ENCODE results near the gene STK24.

STK24 gene

DNA sequence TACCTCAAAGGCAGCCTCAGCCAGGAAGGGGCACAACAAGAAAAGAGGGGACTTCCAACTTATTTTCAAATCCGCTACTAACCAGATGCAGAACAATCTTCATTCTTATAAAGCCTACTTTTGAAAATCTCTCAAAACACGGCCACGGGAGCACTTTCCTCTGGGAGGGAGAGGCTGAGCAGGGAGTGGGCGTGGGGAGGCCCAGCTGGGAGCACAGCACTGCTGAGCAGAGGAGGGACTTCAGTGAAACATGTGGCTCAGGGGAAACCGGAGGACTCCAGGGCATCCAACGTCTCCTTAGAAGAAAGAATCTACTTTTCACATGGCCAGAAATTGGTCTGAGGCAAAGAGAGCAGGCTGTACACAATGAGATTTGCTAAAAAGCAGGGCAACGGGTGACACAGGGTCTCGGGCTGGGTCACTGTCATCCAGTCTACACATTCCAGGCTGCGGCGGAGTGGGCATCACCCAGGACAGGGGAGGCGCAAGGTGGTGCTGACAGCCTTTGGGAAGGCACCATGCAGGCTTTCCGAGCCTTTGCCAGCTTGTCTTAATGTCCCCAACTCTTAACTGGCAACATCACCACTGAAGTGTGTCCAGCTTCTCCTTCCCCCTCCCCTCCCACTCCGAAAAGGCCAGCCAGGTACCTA lies 117.1 kb downstream of the STK24 start:
- H3K36me3 ChIP-seq (ENCODE audit: control insufficient read depth, insufficient read depth, low read length): peaks cover 89% of the 10 kb centered on the region

GRCh38 chr13:98459171-98459681 lies 117.7 kb downstream of the STK24 start:
- no peaks in the 10 kb centered on the region for H3K9me3 ChIP-seq (ENCODE audit: control insufficient read depth, low read length)
- 95 to 98% methylated on average over 12 to 13 of the region's 18 CpGs for WGBS, 2 experiments (ENCODE audit: insufficient coverage in 2 of 2)
- no peak overlapping the region for H3K27ac ChIP-seq (ENCODE audit: low read depth, low read length, severe bottlenecking)

More for the DNA sequence above, 117.1 kb downstream of the STK24 start:
- H3K4me1 ChIP-seq (ENCODE audit: control insufficient read depth, insufficient read depth, low read length, poor library complexity, severe bottlenecking): no peaks in the 10 kb centered on the region
- 89 to 95% methylated on average over 7 to 10 of the region's 13 CpGs for WGBS, 2 experiments (ENCODE audit: insufficient coverage in 2 of 2)
- no peaks in the 10 kb centered on the region for H3K9me3 ChIP-seq (ENCODE audit: control insufficient read depth, low read length)
- no peak overlapping the region for H3K4me3 ChIP-seq (ENCODE audit: extremely low read depth, insufficient read depth, low read length, poor library complexity, severe bottlenecking)
- H3K27ac ChIP-seq (ENCODE audit: low read depth, low read length, severe bottlenecking): no peak overlapping the region

GRCh38 chr13:98458431-98458830 lies 118.5 kb downstream of the STK24 start:
- 88 to 89% methylated on average over 8 to 14 of the region's 16 CpGs for WGBS, 2 experiments (ENCODE audit: insufficient coverage in 2 of 2)
- H3K36me3 ChIP-seq (ENCODE audit: control insufficient read depth, insufficient read depth, low read length): peaks cover 93% of the 10 kb centered on the region
- H3K27ac ChIP-seq (ENCODE audit: low read depth, low read length, severe bottlenecking): no peak overlapping the region
- no peak overlapping the region for H3K4me3 ChIP-seq (ENCODE audit: extremely low read depth, insufficient read depth, low read length, poor library complexity, severe bottlenecking)
- no peaks in the 10 kb centered on the region for H3K9me3 ChIP-seq (ENCODE audit: control insufficient read depth, low read length)
- no peaks in the 10 kb centered on the region for H3K4me1 ChIP-seq (ENCODE audit: control insufficient read depth, insufficient read depth, low read length, poor library complexity, severe bottlenecking)

More at GRCh38 chr13:98459171-98459681, 117.7 kb downstream of the STK24 start:
- no peaks in the 10 kb centered on the region for H3K4me1 ChIP-seq (ENCODE audit: control insufficient read depth, insufficient read depth, low read length, poor library complexity, severe bottlenecking)
- H3K36me3 ChIP-seq (ENCODE audit: control insufficient read depth, insufficient read depth, low read length): peaks cover 91% of the 10 kb centered on the region
- H3K4me3 ChIP-seq (ENCODE audit: extremely low read depth, insufficient read depth, low read length, poor library complexity, severe bottlenecking): no peak overlapping the region

DNA sequence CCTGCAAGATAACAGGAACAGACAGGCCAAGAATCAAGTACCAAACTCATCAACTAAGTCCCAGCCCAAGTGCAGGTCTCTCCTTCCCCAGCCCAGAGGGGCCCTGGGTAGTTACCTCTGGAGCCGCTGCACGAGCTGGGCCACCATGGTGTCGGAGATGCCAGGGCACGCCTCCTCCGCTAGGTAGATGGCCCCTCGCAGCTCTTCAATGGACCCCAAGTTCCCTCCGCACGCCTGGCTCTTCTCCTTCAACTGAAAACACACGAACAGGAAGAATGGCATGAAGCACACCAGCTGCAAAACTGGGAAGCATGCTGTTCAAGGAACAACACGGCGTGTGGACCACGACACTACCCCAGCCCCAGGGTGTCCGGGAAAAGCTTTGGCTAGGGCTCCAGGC lies 119.9 kb downstream of the STK24 start:
- 97 to 100% methylated on average over 10 of the region's 13 CpGs for WGBS, 2 experiments (ENCODE audit: insufficient coverage in 2 of 2)
- Histone ChIP-seq H3K4me3 (ENCODE audit: extremely low read depth, insufficient read depth, low read length, poor library complexity, severe bottlenecking) (no peak overlapping the region), H3K9me3 (ENCODE audit: control insufficient read depth, low read length) (no peaks in the 10 kb centered on the region), H3K4me1 (ENCODE audit: control insufficient read depth, insufficient read depth, low read length, poor library complexity, severe bottlenecking) (peaks cover under 1% of the 10 kb centered on the region), H3K27ac (ENCODE audit: low read depth, low read length, severe bottlenecking) (no peak overlapping the region), H3K36me3 (ENCODE audit: control insufficient read depth, insufficient read depth, low read length) (peaks cover 93% of the 10 kb centered on the region)

DNA sequence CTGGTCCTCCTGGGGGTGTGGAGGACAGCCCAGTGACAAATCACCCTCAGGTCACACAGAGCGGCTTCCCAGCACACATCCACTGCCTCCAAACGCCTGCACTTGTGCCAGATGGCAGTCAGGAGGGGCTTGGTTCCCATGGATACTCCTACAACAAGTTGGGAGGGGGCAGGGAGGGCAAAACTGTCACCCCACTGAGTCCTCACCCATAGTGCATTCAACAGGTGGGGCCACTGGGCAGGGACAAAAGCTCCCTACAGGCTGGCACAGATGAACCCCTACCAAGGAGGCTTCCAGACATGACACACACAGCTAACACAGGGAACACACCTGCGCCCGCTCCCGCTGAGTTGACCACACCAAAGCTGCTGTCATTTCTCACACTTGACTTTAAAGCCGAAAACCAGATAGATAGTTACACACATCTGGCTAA lies 120.5 kb downstream of the STK24 start:
- WGBS, 2 experiments (ENCODE audit: insufficient coverage in 2 of 2): 100% methylated on average over 5 of the region's 6 CpGs; no CpG with 5 or more reads in 1 of the 2 experiments
- Histone ChIP-seq H3K27ac (ENCODE audit: low read depth, low read length, severe bottlenecking) (no peak overlapping the region), H3K4me3 (ENCODE audit: extremely low read depth, insufficient read depth, low read length, poor library complexity, severe bottlenecking) (no peak overlapping the region), H3K4me1 (ENCODE audit: control insufficient read depth, insufficient read depth, low read length, poor library complexity, severe bottlenecking) (peaks cover 7% of the 10 kb centered on the region), H3K36me3 (ENCODE audit: control insufficient read depth, insufficient read depth, low read length) (peaks cover 91% of the 10 kb centered on the region), H3K9me3 (ENCODE audit: control insufficient read depth, low read length) (no peaks in the 10 kb centered on the region)

- no peak overlapping the region for H3K27ac ChIP-seq (ENCODE audit: low read depth, low read length, severe bottlenecking)
- H3K4me3 ChIP-seq (ENCODE audit: extremely low read depth, insufficient read depth, low read length, poor library complexity, severe bottlenecking): no peak overlapping the region
- whole genome bisulfite sequencing, 2 experiments (ENCODE audit: insufficient coverage in 2 of 2): 84 to 93% methylated on average over 6 to 7 of the region's 7 CpGs
- peaks cover 26% of the 10 kb centered on the region for H3K4me1 ChIP-seq (ENCODE audit: control insufficient read depth, insufficient read depth, low read length, poor library complexity, severe bottlenecking)
- H3K36me3 ChIP-seq (ENCODE audit: control insufficient read depth, insufficient read depth, low read length): peaks cover 79% of the 10 kb centered on the region
- H3K9me3 ChIP-seq (ENCODE audit: control insufficient read depth, low read length): no peaks in the 10 kb centered on the region
Measured at GRCh38 chr13:98454389-98454881, 122.5 kb downstream of the STK24 start.

DNA sequence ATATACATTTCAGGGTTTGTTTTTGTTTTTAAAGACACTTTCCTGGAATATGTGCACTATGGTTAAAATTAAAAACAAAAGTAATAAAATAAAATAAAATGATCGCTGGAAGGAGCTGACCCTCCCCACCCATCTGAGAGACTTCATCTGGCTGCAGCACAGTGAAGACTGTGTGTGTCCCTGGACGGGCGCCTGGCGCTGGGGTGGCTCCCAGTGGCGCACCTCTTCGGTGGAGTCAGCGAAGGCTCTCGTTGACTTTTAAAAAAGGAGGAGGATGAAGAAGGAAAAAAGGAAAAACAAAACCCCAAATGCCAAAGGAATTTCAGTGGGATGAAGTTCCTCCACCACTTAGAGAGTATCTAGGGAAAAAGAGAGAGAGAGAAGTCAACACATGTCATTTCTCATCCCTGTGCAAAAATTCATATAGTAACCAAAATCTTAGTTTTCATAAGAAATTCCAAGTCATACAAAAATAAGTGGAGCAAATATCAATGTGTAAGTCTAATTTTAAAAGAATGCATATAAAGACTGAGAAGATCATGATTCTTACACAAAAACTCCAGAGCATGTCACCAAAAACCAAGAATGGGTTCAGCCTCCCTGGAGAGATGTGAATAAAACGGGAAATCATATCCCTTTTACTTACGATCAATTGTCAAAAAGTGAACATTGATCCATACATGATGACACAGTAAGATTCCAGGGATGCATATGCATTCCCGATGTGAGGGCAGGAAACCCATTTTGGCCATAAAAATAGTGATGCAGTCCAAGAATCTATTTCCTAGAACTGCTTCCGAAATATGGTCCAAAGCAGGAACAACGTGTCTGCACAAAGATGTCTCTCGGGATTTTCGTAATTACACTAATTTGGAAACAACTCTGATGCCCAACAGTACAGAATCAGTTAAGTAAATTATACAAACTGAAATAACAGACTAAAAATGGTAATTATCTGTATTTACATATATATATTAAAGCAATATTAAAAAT lies 123.8 kb downstream of the STK24 start:
- Histone ChIP-seq H3K36me3 (ENCODE audit: control insufficient read depth, insufficient read depth, low read length) (peaks cover 80% of the 10 kb centered on the region), H3K4me1 (ENCODE audit: control insufficient read depth, insufficient read depth, low read length, poor library complexity, severe bottlenecking) (peaks cover 26% of the 10 kb centered on the region), H3K4me3 (ENCODE audit: extremely low read depth, insufficient read depth, low read length, poor library complexity, severe bottlenecking) (no peak overlapping the region), H3K27ac (ENCODE audit: low read depth, low read length, severe bottlenecking) (no peak overlapping the region), H3K9me3 (ENCODE audit: control insufficient read depth, low read length) (no peaks in the 10 kb centered on the region)
- WGBS, 2 experiments (ENCODE audit: insufficient coverage in 2 of 2): 90 to 95% methylated on average over 3 to 11 of the region's 15 CpGs

DNA sequence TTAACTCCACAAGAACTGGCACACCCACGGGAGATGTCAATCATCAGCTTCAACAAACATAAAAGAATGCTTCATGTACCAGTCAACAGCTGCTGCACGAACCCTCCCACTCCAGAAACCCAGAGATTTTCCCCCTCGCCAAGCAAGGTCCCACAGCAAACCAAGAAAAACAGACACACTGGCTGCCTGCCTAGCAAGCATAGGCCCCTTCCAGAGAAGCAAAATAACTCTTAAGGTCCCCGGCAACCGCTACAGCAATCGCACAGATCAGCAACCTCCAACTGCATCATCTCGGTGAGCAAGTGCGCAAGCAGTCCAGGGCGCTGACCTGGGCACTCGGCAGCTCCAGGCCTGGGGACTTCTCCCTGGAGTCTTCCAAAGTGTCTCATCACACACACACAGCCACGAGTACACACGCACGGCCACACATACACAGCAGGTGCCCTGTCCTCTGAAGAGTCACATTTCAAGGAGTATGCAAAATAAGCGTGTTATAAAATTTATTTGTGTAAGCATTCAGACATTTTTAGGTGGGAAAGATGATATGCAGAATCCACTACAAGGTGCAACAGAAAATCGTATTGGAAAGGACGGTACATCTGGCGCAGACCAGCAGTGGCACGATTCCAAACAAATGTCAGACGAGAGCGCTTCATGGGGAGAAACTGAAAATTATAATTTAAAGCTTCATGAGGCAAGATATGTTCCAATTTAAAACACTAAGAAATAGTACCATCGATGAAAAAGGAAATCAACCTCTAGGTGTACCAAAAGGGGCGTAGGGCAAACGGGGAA lies 125.0 kb downstream of the STK24 start:
- peak overlapping the region; percentile 24 for H3K27ac ChIP-seq (ENCODE audit: low read depth, low read length, severe bottlenecking)
- H3K4me1 ChIP-seq (ENCODE audit: control insufficient read depth, insufficient read depth, low read length, poor library complexity, severe bottlenecking): peaks cover 26% of the 10 kb centered on the region
- H3K4me3 ChIP-seq (ENCODE audit: extremely low read depth, insufficient read depth, low read length, poor library complexity, severe bottlenecking): no peak overlapping the region
- H3K9me3 ChIP-seq (ENCODE audit: control insufficient read depth, low read length): no peaks in the 10 kb centered on the region
- peaks cover 85% of the 10 kb centered on the region for H3K36me3 ChIP-seq (ENCODE audit: control insufficient read depth, insufficient read depth, low read length)
- WGBS, 2 experiments (ENCODE audit: insufficient coverage in 2 of 2): 90 to 94% methylated on average over 17 of the region's 23 CpGs

GRCh38 chr13:98450539-98451111 lies 126.3 kb downstream of the STK24 start:
- H3K9me3 ChIP-seq (ENCODE audit: control insufficient read depth, low read length): no peaks in the 10 kb centered on the region
- H3K4me1 ChIP-seq (ENCODE audit: control insufficient read depth, insufficient read depth, low read length, poor library complexity, severe bottlenecking): peaks cover 26% of the 10 kb centered on the region
- no peak overlapping the region for H3K4me3 ChIP-seq (ENCODE audit: extremely low read depth, insufficient read depth, low read length, poor library complexity, severe bottlenecking)
- 72 to 80% methylated on average over 8 to 10 of the region's 14 CpGs for WGBS, 2 experiments (ENCODE audit: insufficient coverage in 2 of 2)
- H3K36me3 ChIP-seq (ENCODE audit: control insufficient read depth, insufficient read depth, low read length): peaks cover 78% of the 10 kb centered on the region
- peak overlapping the region; percentile 73 for H3K27ac ChIP-seq (ENCODE audit: low read depth, low read length, severe bottlenecking)

- H3K4me1 ChIP-seq (ENCODE audit: control insufficient read depth, insufficient read depth, low read length, poor library complexity, severe bottlenecking): peaks cover 26% of the 10 kb centered on the region
- 75% methylated on average over 1 of the region's 1 CpG; no CpG with 5 or more reads in 1 of the 2 experiments for WGBS, 2 experiments (ENCODE audit: insufficient coverage in 2 of 2)
- H3K27ac ChIP-seq (ENCODE audit: low read depth, low read length, severe bottlenecking): peak overlapping the region; percentile 73
- no peaks in the 10 kb centered on the region for H3K9me3 ChIP-seq (ENCODE audit: control insufficient read depth, low read length)
- peaks cover 73% of the 10 kb centered on the region for H3K36me3 ChIP-seq (ENCODE audit: control insufficient read depth, insufficient read depth, low read length)
- H3K4me3 ChIP-seq (ENCODE audit: extremely low read depth, insufficient read depth, low read length, poor library complexity, severe bottlenecking): no peak overlapping the region
Measured at GRCh38 chr13:98450026-98450425, 126.9 kb downstream of the STK24 start.
